HG02759 (cell line): ENCODE results near the gene TSR3.

Experiments
- ATAC-seq: cut with Tn5 transposase; IDR thresholded peaks from one replicate; pipeline ENCODE4 v1.9.1; 2021; ENCODE audit warnings: mild to moderate bottlenecking, moderate library complexity; ENCODE audit not compliant: unreplicated experiment

TSR3 gene

DNA sequence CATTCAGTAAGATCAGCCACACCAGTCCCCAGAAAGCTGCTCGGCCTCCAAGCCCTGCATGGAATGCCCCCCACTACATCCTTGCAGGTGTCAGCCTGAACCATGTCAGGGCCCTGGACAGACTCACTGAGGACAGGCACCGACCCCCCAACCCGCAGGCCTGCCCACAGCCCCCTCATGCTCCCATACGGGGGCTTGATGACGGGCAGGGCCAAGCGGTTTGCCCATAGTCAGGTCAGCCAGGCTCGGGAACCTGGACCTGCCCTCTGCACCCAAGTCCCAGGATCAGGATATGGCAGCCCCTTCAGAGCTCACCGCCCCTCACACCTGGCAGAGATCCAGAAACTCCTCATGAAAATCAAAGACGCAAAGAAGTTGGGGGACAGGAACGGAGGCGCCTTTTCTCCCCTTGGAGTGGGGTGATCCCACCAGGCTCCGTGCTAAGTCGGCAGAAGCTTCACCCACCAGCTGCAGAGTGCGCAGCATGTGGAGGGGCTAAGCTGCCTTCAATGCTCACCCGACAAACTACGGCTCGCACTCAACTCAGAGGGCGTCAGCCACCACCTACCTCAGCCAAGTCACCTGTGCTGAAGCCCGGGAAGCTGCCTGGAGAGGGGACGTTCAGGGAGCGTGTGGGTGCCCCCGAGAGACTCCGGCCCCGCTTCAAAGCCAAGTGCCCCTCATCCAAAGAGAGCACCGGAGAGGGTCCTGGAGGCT, 26.6 kb upstream of the TSR3 start:
- ATAC-seq, result no peak

DNA sequence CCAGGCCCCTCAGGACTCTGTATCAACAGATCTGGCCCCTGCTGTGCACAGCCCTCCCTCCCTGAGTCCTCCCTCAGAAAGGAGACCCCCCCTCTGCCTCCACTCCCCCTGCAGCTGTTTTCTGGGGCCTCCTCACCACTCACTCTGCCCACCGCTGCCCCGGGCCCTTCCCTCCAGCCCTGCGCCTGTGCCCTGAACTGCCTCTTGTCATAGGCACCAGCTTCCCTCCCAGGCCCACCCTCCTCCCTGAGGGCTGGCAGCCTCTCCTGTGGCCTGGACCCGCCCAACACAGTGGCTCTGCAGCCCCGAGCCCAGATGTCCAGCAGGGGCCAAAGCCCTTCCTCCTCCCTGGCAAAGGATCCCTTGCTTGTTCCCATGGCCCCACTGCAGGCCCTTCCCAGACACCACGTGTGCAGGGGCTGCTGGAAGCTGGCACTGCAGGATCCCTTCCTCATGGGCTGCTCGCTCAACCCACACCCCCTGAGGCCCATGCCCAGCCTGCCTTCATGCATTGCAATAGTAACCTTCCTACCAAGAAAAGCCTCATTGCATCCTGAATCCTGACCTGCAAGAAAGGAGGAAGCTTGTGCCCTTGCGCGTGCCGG, 25.8 kb upstream of the TSR3 start:
- no peak for ATAC-seq

DNA sequence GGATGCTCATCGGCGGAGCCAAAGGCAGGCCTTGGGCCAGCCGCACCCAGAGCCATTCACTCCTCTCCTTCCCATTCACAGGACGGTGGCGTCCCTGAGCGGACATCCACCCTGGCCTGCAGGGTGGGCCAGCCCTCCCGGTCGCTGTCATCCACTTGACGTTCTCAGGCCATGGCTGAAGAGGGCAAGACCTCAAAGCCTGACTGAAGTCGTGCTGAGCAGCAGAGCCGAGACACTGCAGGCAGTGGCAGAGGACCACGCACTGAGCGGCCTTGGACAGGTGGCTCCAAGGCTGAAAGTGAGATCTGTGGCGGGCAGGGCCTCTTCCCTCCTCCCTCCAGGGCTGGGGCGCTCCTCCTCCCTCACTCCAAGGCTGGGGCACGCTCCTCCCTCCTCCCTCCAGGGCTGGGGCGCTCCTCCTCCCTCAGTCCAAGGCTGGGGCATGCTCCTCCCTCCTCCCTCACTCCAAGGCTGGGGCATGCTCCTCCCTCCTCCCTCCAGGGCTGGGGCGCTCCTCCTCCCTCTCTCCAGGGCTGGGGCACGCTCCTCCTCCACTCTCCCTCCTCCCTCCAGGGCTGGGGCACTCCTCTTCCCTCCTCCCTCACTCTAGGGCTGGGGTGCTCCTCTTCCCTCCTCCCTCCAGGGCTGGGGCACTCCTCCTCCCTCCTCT, 24.2 kb upstream of the TSR3 start:
- ATAC-seq, result no peak

DNA sequence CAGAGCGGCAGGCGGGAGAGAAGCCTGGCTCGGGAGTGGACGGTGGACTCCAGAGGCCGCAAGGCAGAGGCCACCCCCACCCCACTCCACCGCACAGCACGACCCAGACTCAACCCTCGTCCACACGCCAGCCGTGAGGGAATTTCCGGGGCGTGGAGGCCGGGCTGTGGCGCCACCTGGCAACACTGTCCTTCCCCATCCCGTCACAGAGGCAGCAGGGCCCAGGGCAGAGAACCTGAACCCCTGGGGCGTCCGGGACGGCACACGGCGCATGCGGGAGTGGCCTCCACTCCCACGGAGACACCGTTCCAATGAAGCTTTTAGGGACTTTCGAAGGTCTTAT, 23.6 kb upstream of the TSR3 start:
- ATAC-seq, result no peak

DNA sequence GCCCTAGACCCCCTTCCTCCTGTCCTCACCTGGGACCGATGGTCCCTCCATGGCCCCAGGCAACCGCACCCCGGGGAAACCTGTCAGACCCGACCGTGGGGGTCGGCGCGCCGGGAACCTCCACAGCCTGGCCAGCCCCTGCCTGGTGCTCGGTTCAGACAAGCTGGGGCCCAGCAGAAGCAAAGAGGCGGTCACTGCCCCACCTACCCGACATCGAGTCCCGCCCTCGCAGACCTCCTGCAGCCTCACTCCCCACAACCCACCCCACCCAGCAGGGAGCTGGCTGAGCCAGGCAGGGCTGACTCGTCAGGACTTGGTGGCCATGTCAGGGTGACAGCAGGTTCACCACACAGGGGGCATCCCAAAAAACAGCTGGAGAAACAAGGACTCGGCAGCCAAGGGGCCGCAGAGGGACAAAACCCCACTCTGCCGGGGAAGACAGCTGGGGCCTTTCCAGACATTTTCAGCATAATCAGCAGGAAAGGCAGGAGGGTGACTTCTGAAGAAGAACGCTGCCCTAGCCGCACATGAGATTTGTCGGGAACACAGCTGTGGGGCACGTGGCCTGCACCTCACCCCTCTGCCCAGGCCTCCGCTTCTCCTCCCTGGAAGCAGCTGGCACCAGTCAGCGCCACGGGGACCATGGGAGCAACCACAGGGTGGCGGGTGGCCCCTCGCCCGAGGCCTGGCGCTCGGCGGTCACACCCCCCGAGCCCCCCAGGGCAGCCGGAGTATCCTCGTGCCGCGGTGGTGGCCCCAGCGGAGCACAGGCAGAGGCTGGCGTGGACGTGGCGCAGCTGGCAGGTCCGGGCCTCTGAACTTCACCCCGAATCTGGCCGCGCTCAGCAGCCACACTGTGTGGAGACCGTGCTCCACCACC, 23.0 kb upstream of the TSR3 start:
- ATAC-seq, result no peak

DNA sequence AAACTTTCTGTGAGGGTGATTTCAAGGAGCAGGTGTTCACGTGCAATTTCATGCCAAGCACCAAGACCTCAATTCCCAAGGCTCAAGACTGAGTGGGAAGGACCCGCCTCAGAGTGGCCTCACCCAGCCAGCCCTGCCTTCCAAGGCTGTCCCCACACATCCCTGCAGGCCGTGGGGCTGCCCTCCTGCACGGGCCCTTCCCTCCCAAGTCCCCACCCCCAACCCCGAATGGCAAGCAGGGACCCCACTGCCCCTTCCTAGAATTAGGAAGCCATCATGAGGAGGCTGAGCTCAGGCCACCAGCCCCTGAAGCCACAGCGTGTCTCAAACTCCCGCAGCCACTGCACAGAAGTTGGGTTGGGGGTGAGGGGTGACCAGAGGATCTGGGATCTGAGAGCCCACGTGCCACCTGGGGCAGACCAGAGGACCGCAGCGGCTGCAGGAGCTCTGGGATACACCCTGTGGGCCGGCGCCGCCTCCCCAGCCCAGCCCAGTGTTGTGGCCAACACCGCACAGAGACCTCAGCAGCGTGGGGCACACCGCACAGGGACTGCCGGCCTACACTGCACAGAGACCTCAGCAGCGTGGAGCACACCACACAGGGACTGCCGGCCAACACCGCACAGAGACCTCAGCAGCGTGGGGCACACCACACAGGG, 20.7 kb upstream of the TSR3 start:
- ATAC-seq, result no peak

DNA sequence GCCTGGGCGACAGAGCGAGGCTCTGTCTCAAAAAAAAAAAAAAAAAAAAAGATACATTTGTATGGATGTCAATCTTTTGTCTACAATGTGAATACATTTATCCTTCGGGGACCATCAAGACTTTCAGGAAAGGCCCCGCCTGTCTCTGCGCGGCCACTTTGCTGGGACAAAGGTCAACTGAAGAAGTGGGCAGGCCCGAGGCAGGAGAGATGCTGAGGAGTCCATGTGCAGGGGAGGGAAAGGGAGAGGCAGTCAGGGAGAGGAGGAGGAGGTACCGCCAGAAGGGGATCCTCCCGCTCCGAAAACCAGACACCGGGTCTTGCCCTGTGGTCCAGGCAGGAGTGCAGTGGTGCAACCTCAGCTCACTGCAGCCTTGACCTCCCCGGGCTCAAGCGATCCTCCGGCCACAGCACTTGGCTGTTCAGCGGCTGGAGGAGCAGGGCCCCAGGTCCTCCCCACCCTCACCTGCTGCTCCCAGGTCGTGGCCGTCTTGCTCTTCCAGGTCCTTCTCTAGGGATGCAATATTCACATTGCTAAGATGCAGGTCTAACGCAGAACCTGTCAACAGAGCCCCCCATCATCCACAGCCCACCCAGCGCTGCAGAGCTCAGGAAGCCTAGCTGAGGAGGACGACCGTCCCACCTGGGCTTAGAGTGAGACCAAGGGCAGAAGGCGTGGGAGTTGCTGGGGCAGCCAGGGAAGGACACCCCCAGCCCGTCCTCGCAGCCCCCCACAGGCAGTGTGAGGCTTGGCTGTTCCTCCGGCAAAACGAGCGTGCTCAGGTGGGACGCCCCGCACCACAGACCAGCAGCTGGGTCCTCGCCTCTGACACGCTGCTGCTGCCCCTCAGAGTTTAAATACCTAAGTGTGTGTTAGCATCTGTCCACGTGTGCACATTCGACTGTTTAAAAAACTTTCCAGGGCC, 19.6 kb upstream of the TSR3 start:
- no peak for ATAC-seq

DNA sequence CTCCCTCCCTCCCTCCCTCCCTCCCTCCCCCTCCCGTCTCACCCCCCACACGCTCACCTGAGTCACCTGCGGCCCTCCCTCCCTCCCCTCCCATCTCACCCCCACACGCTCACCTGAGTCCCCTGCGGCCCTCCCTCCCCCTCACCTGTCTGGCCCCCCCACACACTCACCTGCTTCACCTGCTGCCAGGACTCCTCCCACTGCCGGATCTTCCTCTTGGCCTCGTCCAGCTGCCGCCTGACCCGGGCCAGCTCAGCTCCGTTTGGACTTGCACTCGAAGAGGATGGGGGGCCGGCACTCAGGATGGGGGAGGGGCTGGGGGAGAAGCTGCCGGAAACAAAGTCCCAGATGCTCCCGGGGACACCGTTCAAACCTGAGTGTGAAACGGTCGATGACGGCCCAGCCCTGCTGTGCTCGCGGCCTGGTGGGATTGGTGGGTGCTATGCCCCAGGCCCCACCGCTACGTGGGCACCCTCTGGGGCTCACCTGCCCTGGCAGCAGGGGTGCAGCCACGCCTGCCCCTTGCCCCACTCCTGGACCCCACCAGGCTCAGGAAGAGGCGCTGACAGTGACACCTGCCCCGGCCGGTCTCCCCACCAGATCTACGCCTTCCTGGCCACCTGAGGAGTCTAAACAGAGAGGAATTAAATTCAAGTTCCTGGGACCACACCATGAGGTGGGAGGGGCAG, 16.0 kb upstream of the TSR3 start:
- ATAC-seq, result no peak

DNA sequence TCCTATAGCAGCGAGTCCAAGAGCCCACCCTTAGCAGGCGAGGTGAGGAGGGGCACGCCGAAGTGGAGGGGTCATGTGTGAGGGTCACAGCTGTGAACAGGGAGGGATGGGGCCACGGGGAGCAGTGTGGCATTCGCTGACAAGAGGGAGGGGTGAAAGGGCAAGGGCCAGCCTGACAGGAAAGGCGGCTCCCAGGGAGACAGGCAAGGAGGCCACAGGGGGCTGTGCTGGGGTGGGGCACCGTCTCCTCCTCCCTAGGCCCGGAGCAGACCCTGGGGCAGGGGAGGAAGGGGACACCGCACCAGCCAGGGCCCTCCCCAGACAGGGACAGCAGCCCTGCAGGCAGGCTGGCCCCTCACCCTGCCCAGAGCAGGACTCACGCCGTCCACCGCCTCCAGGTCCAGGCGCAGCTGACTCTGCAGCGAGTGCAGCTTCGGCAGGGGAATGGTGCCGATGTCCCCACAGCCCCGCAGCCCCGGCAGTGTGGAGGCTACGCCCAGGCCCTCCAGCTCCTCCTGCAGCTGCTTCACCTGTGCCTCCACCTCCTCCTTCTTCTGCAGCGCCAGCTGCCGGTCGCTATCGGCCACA, 15.1 kb upstream of the TSR3 start:
- no peak for ATAC-seq

DNA sequence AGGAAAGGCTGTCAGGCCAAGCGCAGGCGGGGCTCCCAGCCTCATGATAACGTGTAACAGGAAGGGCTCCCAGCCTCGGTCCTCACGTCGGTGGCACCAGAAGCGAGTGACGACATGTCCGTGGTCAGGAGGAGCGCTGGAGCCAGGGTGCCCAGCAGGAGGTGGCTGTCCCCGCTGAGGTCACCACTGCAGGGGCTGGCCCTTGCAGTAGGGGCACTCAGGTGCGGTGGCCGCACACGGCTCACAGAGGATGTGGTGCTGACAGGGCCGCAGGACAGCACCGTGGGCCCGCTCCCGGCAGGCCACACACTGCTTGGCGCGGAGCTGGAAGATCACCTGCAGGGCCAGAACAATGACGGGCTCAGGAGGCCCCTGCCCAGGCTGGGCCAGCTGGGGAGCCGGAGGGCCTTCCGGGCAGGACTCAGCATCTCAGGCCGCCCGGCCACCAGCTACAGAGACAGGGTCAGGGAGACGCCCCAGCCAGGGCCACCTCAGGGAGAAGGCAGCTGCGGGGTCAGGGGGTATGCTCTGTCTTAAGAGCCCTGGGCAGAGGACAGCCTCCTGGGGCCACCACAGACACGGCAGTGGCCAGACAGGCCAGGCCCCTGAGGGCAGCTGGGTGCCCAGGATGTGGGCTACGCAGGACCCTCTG, 14.5 kb upstream of the TSR3 start:
- no peak for ATAC-seq

DNA sequence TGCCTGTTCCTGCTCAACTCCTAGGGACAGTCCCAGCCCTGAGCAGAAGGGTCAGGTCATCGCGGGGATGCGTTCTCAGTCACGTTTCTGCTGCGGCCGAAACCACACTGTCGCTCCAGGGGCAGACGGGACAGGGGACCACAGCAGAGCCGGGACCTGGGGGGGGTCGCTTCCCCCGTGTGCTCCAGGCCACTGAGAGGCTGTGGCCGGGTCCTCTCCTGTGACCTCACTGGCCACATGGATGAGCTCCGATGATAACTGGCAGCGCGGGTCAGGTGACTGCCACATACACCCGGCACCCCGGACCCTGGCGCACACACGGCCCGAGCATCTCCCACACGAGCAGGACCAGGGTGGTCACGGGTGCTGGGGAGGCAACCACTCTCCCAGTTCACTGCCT, 12.8 kb upstream of the TSR3 start:
- ATAC-seq, result no peak

DNA sequence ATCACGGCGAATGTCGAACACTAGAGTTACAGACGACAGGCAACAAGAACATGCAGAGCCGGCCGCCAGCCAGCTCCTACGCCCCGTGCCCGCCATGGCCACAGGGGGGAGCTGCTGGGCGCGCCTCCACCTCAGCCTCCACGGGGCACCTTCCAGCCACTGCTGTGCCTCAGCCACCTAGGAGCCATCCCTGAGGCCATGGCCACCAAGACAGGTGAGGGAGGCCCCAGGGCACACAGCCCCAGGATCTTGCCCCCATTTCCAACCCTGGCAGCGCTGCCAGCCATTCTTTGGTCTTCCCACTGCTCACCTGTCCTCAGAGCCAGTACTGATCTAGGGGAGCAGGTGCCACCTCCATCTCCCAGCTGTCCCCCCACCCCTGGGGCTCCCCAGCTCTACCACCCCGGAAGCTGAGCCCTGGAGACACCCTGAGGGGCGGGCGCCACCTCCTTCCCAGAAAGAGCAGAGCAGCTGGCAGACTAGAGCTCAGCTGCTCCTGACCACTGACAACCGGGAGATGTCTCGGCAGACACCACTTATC, 11.9 kb upstream of the TSR3 start:
- ATAC-seq, result no peak

DNA sequence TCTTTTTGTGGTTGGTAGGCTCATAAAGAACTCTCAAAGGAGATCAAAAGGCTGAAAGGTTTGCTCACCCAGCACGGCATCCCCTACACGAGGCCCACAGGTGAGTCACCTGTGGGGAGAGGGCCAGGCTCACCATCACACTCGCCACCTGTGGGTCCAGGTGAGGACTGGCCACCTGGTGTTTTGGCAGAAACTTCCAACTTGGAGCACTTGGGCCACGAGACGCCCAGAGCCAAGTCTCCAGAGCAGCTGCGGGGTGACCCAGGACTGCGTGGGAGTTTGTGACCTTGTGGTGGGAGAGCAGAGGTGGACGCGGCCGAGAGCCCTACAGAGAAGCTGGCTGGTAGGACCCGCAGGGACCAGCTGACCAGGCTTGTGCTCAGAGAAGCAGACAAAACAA, 11.1 kb upstream of the TSR3 start:
- ATAC-seq, result no peak

DNA sequence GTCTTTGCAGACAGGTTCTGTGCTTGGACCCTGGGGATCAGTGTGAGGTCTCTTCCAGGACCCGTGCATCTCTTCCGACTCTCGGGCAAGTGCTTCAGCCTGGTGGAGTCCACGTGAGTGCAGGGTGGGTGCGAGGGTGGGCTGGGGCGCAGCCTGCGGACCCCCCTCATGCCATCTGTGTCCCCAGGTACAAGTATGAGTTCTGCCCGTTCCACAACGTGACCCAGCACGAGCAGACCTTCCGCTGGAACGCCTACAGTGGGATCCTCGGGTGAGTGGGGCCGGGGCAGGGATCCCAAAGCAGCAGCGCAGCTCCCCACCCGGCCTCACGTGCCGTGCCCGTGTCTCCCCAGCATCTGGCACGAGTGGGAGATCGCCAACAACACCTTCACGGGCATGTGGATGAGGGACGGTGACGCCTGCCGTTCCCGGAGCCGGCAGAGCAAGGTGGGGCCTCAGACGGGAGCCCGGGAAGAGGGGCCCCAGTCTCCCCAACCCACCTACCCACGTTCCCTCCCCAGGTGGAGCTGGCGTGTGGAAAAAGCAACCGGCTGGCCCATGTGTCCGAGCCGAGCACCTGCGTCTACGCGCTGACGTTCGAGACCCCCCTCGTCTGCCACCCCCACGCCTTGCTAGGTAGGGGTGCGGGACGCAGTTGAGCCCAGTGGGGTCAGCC, 10.1 kb upstream of the TSR3 start:
- ATAC-seq, result no peak

DNA sequence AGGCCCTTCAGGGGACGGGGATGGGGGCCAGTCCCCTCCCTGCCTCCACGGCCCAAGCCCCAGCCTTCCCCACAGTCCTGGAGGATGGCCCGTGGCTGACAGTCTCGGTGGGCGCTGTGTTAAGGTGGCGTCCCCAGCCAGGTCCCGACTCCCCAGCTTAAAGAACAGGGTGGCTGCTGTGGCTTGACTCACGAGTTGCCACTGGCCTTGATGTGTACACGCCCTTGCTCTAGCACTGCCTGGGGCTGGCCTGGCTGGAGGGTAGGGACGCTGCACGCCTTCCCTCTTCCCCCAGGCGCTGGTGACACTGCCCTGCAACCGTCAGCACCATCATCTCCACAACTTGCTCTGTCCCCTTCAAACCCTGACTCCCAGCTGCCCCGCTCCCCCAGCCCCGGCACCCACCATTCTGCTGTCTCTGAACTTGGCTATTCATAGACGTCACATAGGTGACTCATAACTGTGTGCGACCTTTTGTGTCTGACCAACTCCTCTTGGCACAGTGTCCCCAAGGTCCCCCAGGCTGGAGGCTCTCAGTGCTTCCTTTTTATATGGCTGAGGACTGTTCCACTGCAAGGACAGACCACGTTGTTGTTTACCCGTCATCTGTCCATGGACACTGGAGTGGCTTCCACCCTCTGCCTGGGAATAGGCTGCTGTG, 6.4 kb upstream of the TSR3 start:
- ATAC-seq, result no peak

DNA sequence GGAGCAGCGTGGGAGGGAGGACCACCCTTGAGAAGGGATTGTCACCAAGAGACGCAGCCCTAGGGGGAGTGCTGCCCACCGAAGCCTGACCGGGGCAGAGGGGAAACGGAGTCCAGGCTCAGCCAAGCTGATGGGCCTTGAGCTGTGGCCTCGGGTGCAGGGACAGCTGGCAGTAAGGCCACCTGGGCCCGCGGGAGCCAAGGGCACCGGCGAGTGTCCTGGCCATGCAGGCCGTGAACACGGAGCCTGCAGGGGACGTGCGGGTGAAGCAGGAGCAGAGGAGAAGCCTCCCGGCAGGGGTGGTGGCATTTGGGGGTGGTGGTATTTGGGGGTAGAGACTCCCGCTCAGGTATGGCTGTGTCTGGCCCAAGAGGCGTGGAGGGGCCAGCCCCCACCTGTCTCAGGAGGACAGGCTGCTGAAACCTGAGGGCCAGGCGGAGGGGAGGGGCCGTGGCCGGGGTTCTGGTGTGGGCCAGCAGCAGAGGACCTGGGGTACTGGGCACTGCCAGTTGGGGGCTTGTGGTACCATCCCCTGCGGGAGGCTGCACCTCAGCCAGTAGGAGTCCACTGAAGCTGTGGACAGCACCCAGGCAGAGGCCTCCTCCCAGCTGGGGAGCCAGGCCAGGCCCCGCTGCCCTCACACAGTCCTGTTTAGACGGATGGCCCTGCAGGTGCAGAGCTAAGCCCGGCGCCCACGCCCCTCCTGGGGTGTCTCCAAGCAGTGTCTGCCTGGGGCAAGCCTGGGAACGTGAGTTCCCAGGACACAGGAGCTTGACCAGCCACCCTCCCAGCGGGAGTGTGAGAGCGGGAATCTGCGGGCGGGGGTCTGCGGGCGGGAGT, 4.6 kb upstream of the TSR3 start:
- ATAC-seq, result no peak
